Stimulated activated CD8-positive, alpha-beta memory T cell treated with anti-CD3 and anti-CD28 coated beads, Interleukin-4, amount 100 ng/mL, for 4 hours (primary cell): ENCODE results near the gene RASGEF1C.
"Not testable (repeated sequence)": the region's sequence is repeated elsewhere in the genome, so short reads cannot be mapped to it uniquely, and the experiment has no call there.

Experiments used
- DNase-seq, 2 donors: peaks; one replicate each; pipeline ENCODE4 v3.0.0-alpha.2; 2020; ENCODE audit warnings: low read depth in 2 of 2, low spot score in 1 of 2

RASGEF1C gene

DNA sequence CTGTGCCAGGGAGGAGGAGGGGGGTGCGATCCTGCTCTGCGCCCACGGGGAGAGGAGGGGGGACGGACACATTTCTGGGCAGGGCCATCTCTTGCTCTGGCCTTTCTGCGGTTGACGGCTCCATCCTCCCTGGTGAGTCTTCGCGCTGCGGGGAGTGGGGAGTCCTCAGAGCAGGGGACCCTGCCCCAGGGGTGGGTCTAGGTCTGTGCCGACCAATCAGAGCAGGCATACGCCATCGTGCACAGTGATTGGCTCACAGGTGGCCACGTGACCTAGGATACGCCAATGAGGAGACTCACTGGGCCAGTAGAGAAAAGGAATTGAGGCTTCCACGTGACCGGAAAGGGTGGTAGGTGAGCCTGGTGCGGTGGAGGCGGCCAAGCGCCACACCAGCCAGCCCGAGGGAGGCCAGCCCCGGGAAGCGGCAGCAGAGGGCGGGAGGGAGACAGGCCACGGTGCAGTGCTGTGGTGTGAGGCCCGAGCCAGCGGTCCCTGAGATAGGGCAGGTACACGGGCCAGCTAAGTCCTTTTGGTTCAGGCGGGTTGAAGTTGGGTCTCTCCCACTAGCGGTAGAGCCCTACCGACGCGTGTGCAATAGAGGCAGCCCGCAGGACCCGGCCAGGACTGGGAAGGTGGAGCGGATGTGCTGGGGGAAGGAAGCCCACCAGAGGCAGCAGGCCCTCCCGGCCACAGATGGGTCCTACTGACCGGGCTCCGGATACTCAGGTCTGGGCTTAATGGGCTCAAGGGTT is 72.2 kb downstream of the RASGEF1C start:
- DNase-seq, result no peak

DNA sequence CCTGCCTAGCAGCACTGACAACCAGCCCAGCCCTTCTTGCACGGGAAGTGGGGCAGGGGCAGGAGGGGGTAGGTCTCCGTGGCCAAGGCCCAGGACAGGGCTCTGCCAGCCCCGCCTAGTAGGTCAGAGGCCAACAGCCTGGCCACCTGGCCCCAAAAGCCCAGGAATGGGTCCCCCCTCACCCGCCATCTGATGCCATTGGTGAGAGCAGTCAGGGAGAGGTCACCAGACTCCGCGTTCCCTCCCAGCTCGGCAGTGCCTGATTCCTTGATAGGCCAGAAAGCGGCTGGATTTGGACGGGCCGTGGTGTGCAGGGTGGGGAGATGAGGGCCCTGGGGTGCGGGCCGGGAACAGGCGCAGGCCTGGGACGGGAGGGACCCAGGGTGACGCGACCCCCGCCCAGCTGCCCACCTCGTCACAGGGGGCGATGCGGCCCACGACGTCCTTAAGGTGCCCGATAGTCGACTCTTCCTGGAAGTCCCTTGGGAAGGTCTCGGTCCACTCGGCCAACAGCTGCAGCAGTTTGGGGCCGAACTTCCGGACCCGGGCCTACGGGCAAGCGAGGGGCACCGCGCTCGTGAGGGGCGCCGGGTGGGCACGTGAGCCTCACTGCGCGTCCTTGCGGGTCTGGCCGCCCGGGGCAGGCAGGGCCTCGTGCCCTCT is 72.9 kb downstream of the RASGEF1C start:
- DNase-seq, result no peak

- DNase-seq, result no peak
These were observed 73.7 kb downstream of the RASGEF1C start for GRCh38 chr5:180135128-180135955.

DNA sequence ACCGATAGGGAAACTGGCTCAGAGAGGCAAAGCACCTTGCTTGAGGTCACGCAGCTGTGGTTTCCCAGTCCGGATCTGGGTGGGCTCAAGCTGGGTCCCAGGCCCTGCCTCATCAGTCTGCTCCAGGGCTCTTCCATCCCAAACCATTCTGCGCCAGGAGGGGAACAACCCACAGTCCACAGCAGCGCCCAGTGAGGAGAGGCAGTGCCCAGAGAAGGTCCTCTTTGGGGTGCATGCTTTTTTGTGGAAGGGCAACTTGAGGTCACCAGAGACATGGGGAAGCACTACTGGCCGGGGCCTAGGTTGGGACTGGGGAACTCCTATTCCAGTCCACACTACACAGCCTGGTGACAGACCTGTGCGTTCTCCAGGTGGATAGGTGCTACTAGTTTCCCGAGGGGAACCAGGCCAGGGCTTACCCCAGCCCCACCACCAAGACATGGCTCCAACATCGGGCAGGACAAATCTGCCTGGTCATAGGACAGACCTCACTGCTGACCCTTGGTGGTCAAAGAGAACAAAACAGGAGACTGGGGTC is 75.0 kb downstream of the RASGEF1C start:
- DNase-seq, result no peak

- DNase-seq, result no peak
These were observed 75.5 kb downstream of the RASGEF1C start for GRCh38 chr5:180133551-180133950.

- DNase-seq, result no peak
These were observed 76.0 kb downstream of the RASGEF1C start for GRCh38 chr5:180133060-180133459.

DNA sequence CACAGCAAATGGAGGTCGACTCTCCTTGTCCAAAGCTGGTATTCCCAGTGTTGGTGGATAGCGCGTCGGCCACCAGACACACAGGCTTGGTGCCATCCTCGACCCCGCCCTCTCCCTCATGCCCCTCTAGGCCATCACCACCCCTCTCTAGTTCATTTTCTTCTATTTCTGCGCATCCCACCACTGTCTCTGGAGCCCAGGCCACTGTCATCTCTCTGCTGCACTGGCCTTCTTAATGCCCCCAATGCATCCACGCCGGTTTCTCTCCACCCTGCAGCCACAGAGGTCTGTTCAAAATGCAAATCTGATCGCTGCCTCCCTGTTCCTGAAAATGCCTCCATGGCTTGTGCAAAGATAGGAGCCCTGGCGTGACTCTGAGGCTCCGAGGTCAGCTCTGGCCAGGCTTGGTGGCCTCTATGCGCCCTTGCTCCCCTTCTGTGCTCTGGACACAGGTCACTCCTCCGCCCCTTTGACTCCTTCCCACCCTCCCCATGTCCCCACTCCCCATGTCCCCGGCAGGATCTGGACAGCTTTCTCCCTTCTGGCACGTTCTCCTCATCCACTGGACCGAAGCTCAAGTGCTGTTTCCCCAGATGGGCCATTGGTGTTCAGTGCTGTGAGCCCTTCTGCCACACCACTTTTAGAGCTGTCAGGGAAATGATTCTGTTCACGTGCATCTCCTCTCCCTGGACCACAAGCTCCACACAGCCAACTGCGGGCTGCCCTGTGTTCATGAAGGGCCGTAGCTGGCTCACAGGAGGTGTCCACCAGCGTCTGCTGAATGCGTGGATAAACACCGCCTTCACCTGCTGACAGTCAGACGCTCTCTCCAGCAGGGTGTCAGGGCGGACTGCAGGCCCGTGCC is 77.9 kb downstream of the RASGEF1C start:
- no peak for DNase-seq

DNA sequence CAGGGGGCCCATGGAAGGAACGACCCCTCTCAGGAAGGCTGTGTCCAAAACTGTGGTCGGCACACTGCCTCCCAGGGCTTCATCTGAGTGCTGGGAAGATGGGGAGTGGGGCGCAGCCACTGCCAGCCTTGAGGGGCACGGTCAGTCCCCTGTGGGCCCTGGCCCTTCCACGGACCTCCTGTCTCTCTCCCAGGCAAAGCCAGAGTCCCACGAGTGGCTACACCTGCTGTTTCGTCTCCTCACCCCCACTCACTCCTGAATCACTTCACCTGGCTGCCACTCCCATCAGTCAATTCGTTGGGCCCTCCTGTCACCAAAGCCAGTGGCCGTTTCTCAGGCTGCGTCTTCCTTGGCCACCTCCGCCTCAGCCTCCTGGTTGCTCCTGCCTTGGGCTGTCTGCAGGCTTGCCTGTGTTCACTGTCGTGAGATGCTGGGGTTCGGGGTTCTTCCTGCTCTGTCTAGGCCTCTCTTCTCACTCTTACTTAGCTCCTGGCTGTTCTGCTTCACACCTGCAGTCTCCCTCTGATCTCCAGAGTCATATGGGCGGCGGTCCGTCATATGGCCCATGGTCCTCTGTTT is 78.6 kb downstream of the RASGEF1C start:
- DNase-seq, result no peak

- DNase-seq, result no peak
These were observed 79.5 kb downstream of the RASGEF1C start for GRCh38 chr5:180129291-180130190.

DNA sequence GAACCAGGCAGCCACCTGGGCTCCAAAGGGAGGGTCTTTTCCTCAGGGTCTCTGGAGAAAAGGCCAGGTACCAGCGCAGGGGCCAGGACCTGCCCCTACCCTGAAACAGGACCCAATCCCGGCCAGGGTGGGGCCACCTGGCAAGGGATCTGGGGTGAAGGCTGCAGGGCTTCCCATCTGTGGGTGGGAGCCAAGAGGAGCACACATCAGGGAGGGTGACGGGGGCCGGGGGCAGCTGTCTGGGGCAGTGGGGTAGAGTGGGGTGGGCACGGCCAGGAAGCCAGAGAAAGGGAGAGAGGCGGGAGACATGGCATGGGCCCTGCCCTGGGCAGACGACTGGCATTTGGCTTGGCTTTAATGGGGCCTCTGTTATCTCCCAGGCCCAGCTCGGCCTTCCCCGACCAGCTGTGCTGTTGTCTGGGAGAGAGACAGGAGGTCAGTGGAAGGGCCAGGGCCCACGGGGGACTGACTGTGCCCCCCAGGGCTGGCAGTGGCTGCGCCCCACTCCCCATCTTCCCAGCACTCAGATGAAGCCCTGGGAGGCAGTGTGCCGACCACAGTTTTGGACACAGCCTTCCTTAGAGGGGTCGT is 80.2 kb downstream of the RASGEF1C start:
- DNase-seq, result no peak

DNA sequence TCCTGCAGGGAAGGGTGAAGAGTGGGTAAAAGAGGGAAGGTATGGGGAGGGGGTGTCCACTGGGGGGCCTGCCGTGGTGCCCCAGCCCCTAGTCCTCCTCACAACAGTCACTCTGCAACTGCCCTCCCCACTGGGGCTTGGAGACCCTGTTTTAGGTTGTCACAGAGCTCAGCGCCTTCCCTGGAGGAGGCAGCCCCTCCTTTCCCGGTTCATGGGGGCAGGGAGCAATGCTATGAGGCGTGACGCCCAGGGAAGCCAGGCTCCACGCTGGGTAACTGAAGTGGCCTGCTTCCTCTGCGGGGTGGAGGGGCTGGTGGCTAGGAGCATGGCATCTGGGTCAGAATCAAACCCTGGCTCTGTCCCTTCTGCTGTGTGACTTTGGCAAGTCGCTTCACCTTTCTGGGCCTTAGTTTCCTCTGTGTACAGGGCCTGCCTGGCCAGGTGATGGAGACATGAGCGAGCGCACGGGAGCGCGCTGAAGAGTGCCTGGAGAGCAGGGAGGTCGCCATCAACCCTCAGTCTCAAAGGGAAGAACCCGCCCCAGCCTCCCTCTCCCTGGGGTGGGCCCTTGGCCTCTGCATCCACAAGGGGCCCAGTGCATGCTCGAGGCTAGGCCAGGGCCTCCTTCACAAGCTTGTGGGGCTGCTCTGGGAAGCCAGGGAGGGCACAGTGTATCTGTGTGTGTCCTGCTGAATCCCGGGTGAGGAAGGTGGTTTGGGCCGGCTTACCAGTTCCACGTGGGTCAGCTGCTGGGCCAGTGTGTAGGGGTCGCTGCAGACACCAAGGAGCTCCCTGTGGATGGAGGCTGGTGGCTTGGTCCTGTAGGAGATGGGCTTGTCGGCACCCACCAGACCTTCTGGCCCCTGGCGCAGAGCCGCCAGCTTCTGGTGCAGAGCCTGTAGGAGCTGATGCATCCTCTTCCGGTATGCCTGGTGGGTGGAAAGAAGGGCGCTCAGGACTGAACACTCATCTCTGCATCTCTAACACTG is 81.0 kb downstream of the RASGEF1C start:
- DNase-seq, result no peak

DNA sequence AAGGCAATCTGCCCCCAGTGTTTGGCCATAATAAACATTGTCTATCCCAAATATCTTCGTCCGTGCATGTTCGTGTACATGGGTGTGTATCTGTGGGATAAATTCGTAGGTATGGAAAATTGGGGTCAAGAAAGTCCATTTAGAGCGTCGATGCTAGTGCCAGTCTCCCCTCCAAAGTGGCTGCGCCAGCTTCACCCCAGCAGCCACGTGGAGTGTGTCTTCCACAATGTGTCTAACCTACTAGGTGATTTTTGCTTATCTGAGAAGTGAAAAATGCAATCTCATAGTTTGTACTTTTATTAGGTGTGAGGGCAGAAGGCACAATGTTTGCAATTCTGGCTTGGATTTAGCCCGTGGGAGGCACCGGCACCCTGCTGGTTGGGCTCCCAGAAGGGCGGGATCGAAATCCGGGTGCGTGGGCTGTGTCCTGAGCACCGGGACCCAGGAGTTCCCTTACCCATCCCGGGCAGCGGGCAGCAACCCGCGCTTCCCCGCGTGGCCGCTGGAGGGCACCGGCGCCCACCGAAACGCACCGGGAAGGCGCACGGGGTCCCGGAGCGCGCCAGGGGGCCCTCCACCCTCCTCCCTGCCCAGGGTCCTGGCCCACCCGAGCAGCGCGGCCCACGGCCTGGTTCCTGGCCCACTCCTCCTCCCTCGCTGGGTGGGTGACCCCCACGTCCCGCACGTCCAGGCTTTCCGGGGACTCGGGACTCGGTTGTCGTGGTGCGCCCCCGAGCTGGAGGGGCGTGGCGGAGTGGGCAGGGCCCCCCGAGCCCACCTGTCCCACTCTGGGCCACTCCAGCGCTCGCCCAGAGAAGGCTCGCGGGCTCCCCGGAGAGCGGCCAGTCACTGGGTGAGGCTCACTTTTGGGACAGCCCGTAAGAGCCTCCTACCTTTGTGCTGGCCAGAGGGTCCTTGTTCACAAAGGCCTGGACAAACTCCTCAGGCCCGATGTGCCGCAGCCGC is 82.0 kb downstream of the RASGEF1C start:
- DNase-seq, result no peak

DNA sequence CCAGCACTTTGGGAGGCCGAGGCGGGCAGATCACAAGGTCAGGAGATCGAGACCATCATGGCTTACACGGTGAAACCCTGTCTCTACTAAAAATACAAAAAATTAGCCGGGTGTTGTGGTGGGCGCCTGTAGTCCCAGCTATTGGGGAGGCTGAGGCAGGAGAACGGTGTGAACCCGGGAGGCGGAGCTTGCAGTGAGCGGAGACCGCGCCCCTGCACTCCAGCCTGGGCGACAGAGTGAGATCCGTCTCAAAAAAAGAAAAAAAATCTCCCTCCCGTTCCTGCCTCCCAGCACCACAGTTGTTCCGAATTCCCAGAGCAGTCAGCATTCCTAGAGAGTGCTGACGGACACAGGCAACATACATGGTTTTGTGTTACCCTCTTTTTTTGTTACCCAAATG is 82.9 kb downstream of the RASGEF1C start:
- not testable (repeated sequence) for DNase-seq

GRCh38 chr5:180124662-180125061 is 84.3 kb downstream of the RASGEF1C start:
- not testable (repeated sequence) for DNase-seq

DNA sequence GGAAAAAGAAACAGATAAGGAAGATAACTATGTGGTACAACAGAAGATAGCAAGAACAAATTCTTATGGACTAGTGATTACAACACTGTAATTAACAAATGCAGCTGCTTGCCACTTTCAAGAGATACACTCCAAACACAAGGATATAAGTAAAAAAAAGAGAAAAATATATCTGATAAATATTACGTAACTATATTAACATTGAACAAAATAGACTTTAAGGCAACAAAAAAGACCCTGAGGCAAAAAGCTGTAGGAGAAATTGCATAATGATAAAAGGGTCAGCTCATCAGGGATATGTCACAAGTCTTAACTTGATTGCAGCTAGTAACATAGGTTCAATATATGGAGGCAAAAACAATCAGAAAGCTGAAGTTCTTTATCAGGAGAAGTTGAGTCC is 86.1 kb downstream of the RASGEF1C start:
- no peak for DNase-seq

- DNase-seq, result no peak
These were observed 87.1 kb downstream of the RASGEF1C start for GRCh38 chr5:180121826-180122413.
